Neural progenitor cell (in vitro differentiated cells): ENCODE data around the gene CFAP54.

ENCODE experiments used
- EZH2 ChIP-seq: fragments of 200-600 bp; sonication (generic); IDR thresholded peaks from 2 replicates; pipeline ENCODE4 v1.6.1; 2017; ENCODE audit warnings: antibody characterized with exemption, mild to moderate bottlenecking, moderate library complexity
- EZH2phosphoT487 ChIP-seq: fragments of 200-600 bp; sonication (generic); IDR thresholded peaks from 2 replicates; pipeline ENCODE4 v1.6.1; 2017; ENCODE audit warnings: antibody characterized with exemption
- TF ChIP-seq, protein P1 (sequence below): fragments of 200-600 bp; sonication (generic); IDR thresholded peaks from 2 replicates; pipeline ENCODE4 v1.5.1; 2017; ENCODE audit warnings: antibody characterized with exemption, mild to moderate bottlenecking

DNA sequence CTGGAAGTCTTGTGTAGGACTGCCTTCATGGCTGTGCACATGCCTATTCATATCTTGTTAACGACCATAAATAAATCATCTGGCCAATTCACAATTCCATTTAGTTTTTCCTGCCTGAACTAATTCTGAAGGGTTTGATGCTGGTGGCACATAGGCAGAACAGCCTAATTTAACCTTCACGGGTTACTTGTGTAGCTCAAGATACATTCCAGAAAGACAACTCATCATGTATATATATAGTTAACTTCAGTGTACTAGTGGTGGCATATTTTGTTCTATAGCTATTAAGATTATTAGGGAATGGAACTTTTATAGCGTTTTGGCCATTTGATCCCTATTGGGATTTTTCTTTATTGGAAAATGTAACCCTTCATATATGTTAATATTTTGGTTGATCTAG, 31.4 kb downstream of the CFAP54 start:
- TF ChIP-seq EZH2 (no peak), EZH2phosphoT487 (no peak)
- TF ChIP-seq, protein P1, sequence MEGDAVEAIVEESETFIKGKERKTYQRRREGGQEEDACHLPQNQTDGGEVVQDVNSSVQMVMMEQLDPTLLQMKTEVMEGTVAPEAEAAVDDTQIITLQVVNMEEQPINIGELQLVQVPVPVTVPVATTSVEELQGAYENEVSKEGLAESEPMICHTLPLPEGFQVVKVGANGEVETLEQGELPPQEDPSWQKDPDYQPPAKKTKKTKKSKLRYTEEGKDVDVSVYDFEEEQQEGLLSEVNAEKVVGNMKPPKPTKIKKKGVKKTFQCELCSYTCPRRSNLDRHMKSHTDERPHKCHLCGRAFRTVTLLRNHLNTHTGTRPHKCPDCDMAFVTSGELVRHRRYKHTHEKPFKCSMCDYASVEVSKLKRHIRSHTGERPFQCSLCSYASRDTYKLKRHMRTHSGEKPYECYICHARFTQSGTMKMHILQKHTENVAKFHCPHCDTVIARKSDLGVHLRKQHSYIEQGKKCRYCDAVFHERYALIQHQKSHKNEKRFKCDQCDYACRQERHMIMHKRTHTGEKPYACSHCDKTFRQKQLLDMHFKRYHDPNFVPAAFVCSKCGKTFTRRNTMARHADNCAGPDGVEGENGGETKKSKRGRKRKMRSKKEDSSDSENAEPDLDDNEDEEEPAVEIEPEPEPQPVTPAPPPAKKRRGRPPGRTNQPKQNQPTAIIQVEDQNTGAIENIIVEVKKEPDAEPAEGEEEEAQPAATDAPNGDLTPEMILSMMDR: no peak
